Measurements from ENCODE around the gene SDHAF2. TPM values are rescaled to one million over a fixed set of nuclear protein-coding genes. Genes with fewer than 3 reads are reported as not detected.
"Not testable (repeated sequence)": the region's sequence is repeated elsewhere in the genome, so short reads cannot be mapped to it uniquely, and the experiment has no call there.

Gene SDHAF2
- total RNA-seq, 1 donor, result 60.6 TPM

GRCh38 chr11:61422226-61422625 lies 7.7 kb upstream of the SDHAF2 start:
- no peak for DNase-seq (ENCODE audit: low read depth in 2 of 3, low spot score in 2 of 3)

GRCh38 chr11:61425367-61426131 lies 4.4 kb upstream of the SDHAF2 start:
- no peak for DNase-seq (ENCODE audit: low read depth in 2 of 3, low spot score in 2 of 3)

- peak; percentile 66 to 88 (median 86) for DNase-seq (ENCODE audit: low read depth in 2 of 3, low spot score in 2 of 3)
These were observed 606 bp upstream of the SDHAF2 start for GRCh38 chr11:61429346-61429690.

GRCh38 chr11:61430839-61431238 lies 915 bp downstream of the SDHAF2 start:
- DNase-seq (ENCODE audit: low read depth in 2 of 3, low spot score in 2 of 3), result not testable (repeated sequence)

GRCh38 chr11:61437496-61437895 lies 7.6 kb downstream of the SDHAF2 start:
- DNase-seq (ENCODE audit: low read depth in 2 of 3, low spot score in 2 of 3), result no peak

- no peak for DNase-seq (ENCODE audit: low read depth in 2 of 3, low spot score in 2 of 3)
These were observed 9.7 kb downstream of the SDHAF2 start for GRCh38 chr11:61439615-61440014.

- no peak for DNase-seq (ENCODE audit: low read depth in 2 of 3, low spot score in 2 of 3)
These were observed 12.7 kb downstream of the SDHAF2 start for GRCh38 chr11:61442616-61443015.

- no peak for DNase-seq (ENCODE audit: low read depth in 2 of 3, low spot score in 2 of 3)
These were observed 15.6 kb downstream of the SDHAF2 start for GRCh38 chr11:61445516-61445915.

- DNase-seq (ENCODE audit: low read depth in 2 of 3, low spot score in 2 of 3), result peak in 2 of 3 donors; percentile 84 to 92
These were observed 16.3 kb downstream of the SDHAF2 start for GRCh38 chr11:61446211-61446651.

- DNase-seq (ENCODE audit: low read depth in 2 of 3, low spot score in 2 of 3), result no peak
These were observed 18.0 kb downstream of the SDHAF2 start for GRCh38 chr11:61447601-61448551.

- DNase-seq (ENCODE audit: low read depth in 2 of 3, low spot score in 2 of 3), result no peak
These were observed 18.6 kb downstream of the SDHAF2 start for GRCh38 chr11:61448552-61448927.

GRCh38 chr11:61452825-61453224 lies 22.9 kb downstream of the SDHAF2 start:
- no peak for DNase-seq (ENCODE audit: low read depth in 2 of 3, low spot score in 2 of 3)

- no peak for DNase-seq (ENCODE audit: low read depth in 2 of 3, low spot score in 2 of 3)
These were observed 23.8 kb downstream of the SDHAF2 start for GRCh38 chr11:61453695-61454094.

GRCh38 chr11:61454520-61454919 lies 24.6 kb downstream of the SDHAF2 start:
- DNase-seq (ENCODE audit: low read depth in 2 of 3, low spot score in 2 of 3), result no peak

GRCh38 chr11:61460474-61460881 lies 30.6 kb downstream of the SDHAF2 start:
- DNase-seq (ENCODE audit: low read depth in 2 of 3, low spot score in 2 of 3), result no peak

- DNase-seq (ENCODE audit: low read depth in 2 of 3, low spot score in 2 of 3), result no peak
These were observed 31.1 kb downstream of the SDHAF2 start for GRCh38 chr11:61460986-61461385.

- not testable (repeated sequence) for DNase-seq (ENCODE audit: low read depth in 2 of 3, low spot score in 2 of 3)
These were observed 37.7 kb downstream of the SDHAF2 start for GRCh38 chr11:61467602-61468001.

GRCh38 chr11:61468002-61468401 lies 38.1 kb downstream of the SDHAF2 start:
- DNase-seq (ENCODE audit: low read depth in 2 of 3, low spot score in 2 of 3), result no peak

GRCh38 chr11:61472282-61472681 lies 42.4 kb downstream of the SDHAF2 start:
- no peak for DNase-seq (ENCODE audit: low read depth in 2 of 3, low spot score in 2 of 3)

GRCh38 chr11:61472868-61473267 lies 42.9 kb downstream of the SDHAF2 start:
- DNase-seq (ENCODE audit: low read depth in 2 of 3, low spot score in 2 of 3), result no peak

GRCh38 chr11:61473370-61474012 lies 43.6 kb downstream of the SDHAF2 start:
- DNase-seq (ENCODE audit: low read depth in 2 of 3, low spot score in 2 of 3), result no peak

Data from hematopoietic multipotent progenitor cell (in vitro differentiated cells).